Esophagus (tissue), 2 donors: Measurements from ENCODE around the gene DLEC1. TPM values are rescaled to one million over a fixed set of nuclear protein-coding genes. Genes with fewer than 3 reads are reported as not detected.
A peak's percentile ranks its signal among the peaks of the same experiment; 100 is the strongest.

Experiments
- H3K27ac ChIP-seq, 2 donors: one replicate each; pipeline ENCODE4 v1.5.1; 2013; ENCODE audit warnings: low read depth in 2 of 2, mild to moderate bottlenecking in 2 of 2, inconsistent platforms in 1 of 2, low read length in 1 of 2, moderate library complexity in 1 of 2
- H3K27me3 ChIP-seq, 2 donors: one replicate each; pipeline ENCODE4 v1.6.1; 2013; ENCODE audit warnings: low read length in 2 of 2, control low read depth in 1 of 2, mild to moderate bottlenecking in 1 of 2; ENCODE audit not compliant: insufficient read depth in 2 of 2, control insufficient read depth in 1 of 2
- H3K36me3 ChIP-seq, 2 donors: one replicate each; pipeline ENCODE4 v1.6.1; 2013; ENCODE audit warnings: low read length in 1 of 2; ENCODE audit not compliant: control insufficient read depth in 2 of 2, insufficient read depth in 2 of 2
- H3K4me1 ChIP-seq, 2 donors: one replicate each; pipeline ENCODE4 v1.6.1; 2013; ENCODE audit warnings: low read length in 1 of 2; ENCODE audit not compliant: control insufficient read depth in 2 of 2, insufficient read depth in 2 of 2
- H3K4me3 ChIP-seq, 2 donors: one replicate each; pipeline ENCODE4 v1.5.1; 2013; ENCODE audit warnings: low read length in 2 of 2, mild to moderate bottlenecking in 2 of 2, low read depth in 1 of 2, moderate library complexity in 1 of 2
- H3K9me3 ChIP-seq, 2 donors: one replicate each; pipeline ENCODE4 v1.6.1; 2013; ENCODE audit warnings: mild to moderate bottlenecking in 2 of 2, low read depth in 1 of 2, low read length in 1 of 2, moderate library complexity in 1 of 2; ENCODE audit not compliant: control insufficient read depth in 2 of 2, insufficient read depth in 1 of 2
- WGBS, 2 donors: extraction: QIAGEN DNeasy Blood & Tissue Kit; methylation state at CpG; one replicate each; pipeline ENCODE4 v1.1.7; 2013; 5-methylcytosine and 5-hydroxymethylcytosine counted together
- polyA plus RNA-seq, 2 donors: library from polyadenylated mRNA; stranded (reverse); fragments of 200-250 nt; gene quantifications; one replicate each; pipeline ENCODE4 v1.2.3, GENCODE V29; 2013
- donor health status: healthy with polysubstance abuse.
- donor health status: Bipolar disorder and iron deficiency.

Gene DLEC1
- polyA plus RNA-seq, 2 donors: 0.16 to 0.39 TPM

- H3K9me3 ChIP-seq: no peaks in the 10 kb centered on the region
- peaks cover 0 to 6% of the 10 kb centered on the region in 2 donors for H3K36me3 ChIP-seq
- peak overlapping the region; percentile 73 to 81 for H3K4me3 ChIP-seq
- no peaks in the 10 kb centered on the region for H3K27me3 ChIP-seq
- H3K27ac ChIP-seq: peak overlapping the region; percentile 83 to 85
- WGBS, 2 donors: 2 to 11% methylated on average over 48 to 49 of the region's 49 CpGs
- H3K4me1 ChIP-seq: peaks cover 0 to 32% of the 10 kb centered on the region in 2 donors
These were observed 45.0 kb upstream of the DLEC1 start for GRCh38 chr3:37993820-37994638.

GRCh38 chr3:37994639-37994972, 44.4 kb upstream of the DLEC1 start:
- WGBS, 2 donors: 12 to 26% methylated on average over 2 of the region's 2 CpGs
- Histone ChIP-seq H3K27me3 (no peaks in the 10 kb centered on the region), H3K36me3 (peaks cover 0 to 10% of the 10 kb centered on the region in 2 donors), H3K4me1 (peaks cover 0 to 32% of the 10 kb centered on the region in 2 donors), H3K9me3 (no peaks in the 10 kb centered on the region), H3K27ac (peak overlapping the region in 1 of 2 donors; percentile 83), H3K4me3 (peak overlapping the region; percentile 73 to 81)

- H3K4me1 ChIP-seq: peaks cover 0 to 28% of the 10 kb centered on the region in 2 donors
- 81 to 82% methylated on average over 10 of the region's 10 CpGs for WGBS, 2 donors
- no peaks in the 10 kb centered on the region for H3K9me3 ChIP-seq
- H3K27me3 ChIP-seq: no peaks in the 10 kb centered on the region
- no peak overlapping the region for H3K4me3 ChIP-seq
- H3K27ac ChIP-seq: peak overlapping the region in 1 of 2 donors; percentile 14
- peaks cover 0 to 10% of the 10 kb centered on the region in 2 donors for H3K36me3 ChIP-seq
These were observed 43.1 kb upstream of the DLEC1 start for GRCh38 chr3:37995652-37996641.

- 45 to 48% methylated on average over 7 of the region's 7 CpGs for WGBS, 2 donors
- Histone ChIP-seq H3K4me3 (no peak overlapping the region), H3K4me1 (peaks cover 0 to 26% of the 10 kb centered on the region in 2 donors), H3K36me3 (peaks cover 0 to 15% of the 10 kb centered on the region in 2 donors), H3K27ac (no peak overlapping the region), H3K27me3 (no peaks in the 10 kb centered on the region), H3K9me3 (no peaks in the 10 kb centered on the region)
These were observed 42.2 kb upstream of the DLEC1 start for GRCh38 chr3:37996785-37997301.

GRCh38 chr3:37997342-37997741, 41.7 kb upstream of the DLEC1 start:
- WGBS, 2 donors: 90 to 94% methylated on average over 10 of the region's 10 CpGs
- Histone ChIP-seq H3K36me3 (peaks cover 0 to 19% of the 10 kb centered on the region in 2 donors), H3K27me3 (no peaks in the 10 kb centered on the region), H3K9me3 (no peaks in the 10 kb centered on the region), H3K4me1 (peaks cover 0 to 21% of the 10 kb centered on the region in 2 donors), H3K27ac (no peak overlapping the region), H3K4me3 (no peak overlapping the region)

GRCh38 chr3:37997791-37998370, 41.1 kb upstream of the DLEC1 start:
- no peak overlapping the region for H3K4me3 ChIP-seq
- WGBS, 2 donors: 74 to 81% methylated on average over 6 of the region's 6 CpGs
- peak overlapping the region; percentile 87 to 96 for H3K27ac ChIP-seq
- no peaks in the 10 kb centered on the region for H3K27me3 ChIP-seq
- peaks cover 0 to 21% of the 10 kb centered on the region in 2 donors for H3K36me3 ChIP-seq
- peaks cover 0 to 19% of the 10 kb centered on the region in 2 donors for H3K4me1 ChIP-seq
- no peaks in the 10 kb centered on the region for H3K9me3 ChIP-seq

GRCh38 chr3:37999836-38000235, 39.2 kb upstream of the DLEC1 start:
- Histone ChIP-seq H3K27me3 (no peaks in the 10 kb centered on the region), H3K36me3 (peaks cover 0 to 21% of the 10 kb centered on the region in 2 donors), H3K9me3 (no peaks in the 10 kb centered on the region), H3K4me3 (no peak overlapping the region), H3K27ac (no peak overlapping the region), H3K4me1 (peaks cover 0 to 22% of the 10 kb centered on the region in 2 donors)
- 86 to 89% methylated on average over 6 of the region's 6 CpGs for WGBS, 2 donors

- H3K27me3 ChIP-seq: no peaks in the 10 kb centered on the region
- peaks cover 0 to 24% of the 10 kb centered on the region in 2 donors for H3K4me1 ChIP-seq
- peaks cover 0 to 18% of the 10 kb centered on the region in 2 donors for H3K36me3 ChIP-seq
- 93 to 95% methylated on average over 6 of the region's 6 CpGs for WGBS, 2 donors
- peak overlapping the region in 1 of 2 donors; percentile 6 for H3K27ac ChIP-seq
- H3K4me3 ChIP-seq: no peak overlapping the region
- no peaks in the 10 kb centered on the region for H3K9me3 ChIP-seq
These were observed 38.6 kb upstream of the DLEC1 start for GRCh38 chr3:38000242-38000916.
